ENCODE measurements around the gene STYXL2.

The STYXL2 gene

DNA sequence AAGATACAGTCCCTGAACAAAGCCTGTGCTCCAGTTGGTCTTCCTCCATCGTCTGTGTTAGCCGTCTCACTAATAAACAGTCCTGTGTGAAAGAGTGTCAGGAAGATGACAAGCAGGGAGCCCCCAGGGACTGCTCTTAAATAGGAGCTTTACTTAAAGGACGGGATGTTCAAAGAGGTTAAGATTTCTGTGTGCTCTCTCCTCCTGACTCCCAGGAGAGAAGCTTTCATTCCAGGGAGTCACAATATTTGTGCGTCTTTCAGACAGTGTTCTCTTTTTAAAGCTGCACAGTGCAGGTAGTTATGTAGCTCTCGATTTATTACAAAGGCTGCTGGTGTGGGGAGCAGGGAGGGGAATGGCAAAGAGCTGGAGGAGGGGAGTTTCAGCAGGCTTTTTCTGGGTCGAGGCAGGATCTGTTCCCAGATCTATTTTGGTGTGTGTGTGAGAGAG is 43.5 kb downstream of the STYXL2 start:
- DNase-seq: no peak

DNA sequence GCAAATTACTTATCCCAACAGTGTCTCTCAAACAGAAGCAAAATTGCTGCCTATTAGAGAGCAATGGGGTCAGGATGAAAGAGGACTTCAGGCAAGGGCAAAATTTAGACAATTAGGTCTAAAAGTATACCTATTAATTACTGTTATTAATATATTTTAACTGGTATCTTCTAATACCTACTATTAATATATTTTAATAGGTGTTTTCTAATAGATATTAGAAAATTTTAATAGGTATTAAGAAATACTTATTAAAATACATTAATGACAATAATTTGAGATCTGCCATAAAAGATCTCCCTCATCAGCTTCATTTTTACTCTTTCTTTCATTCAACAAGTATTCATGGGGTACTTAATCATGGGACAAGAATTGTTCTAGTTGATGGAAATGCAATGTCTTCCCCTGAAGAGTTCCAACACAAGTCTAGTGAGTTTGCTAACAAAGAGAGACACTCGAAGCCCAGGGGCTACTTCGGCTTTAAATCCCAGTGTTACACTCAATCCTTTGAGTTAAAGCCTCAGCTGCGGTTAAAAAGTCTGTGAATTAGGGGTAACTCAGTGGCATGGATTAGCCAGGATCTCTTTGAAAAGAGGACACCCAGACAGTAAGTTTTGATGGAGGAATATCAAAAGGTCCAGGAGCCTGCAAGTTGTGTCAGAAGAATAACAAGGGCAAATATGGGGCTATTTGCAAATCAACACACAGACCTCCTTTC is 44.1 kb downstream of the STYXL2 start:
- DNase-seq: no peak

- DNase-seq: no peak
These were observed 44.8 kb downstream of the STYXL2 start for GRCh38 chr1:167138703-167139102.

- DNase-seq: no peak
These were observed 48.1 kb downstream of the STYXL2 start for GRCh38 chr1:167141963-167142362.
